ENCODE results near the gene DOCK1. TPM values are rescaled to one million over a fixed set of nuclear protein-coding genes. Genes with fewer than 3 reads are reported as not detected.

DOCK1 gene
- total RNA-seq, 2 donors from 2014 or later, result 46.7 to 50.8 TPM

DNA sequence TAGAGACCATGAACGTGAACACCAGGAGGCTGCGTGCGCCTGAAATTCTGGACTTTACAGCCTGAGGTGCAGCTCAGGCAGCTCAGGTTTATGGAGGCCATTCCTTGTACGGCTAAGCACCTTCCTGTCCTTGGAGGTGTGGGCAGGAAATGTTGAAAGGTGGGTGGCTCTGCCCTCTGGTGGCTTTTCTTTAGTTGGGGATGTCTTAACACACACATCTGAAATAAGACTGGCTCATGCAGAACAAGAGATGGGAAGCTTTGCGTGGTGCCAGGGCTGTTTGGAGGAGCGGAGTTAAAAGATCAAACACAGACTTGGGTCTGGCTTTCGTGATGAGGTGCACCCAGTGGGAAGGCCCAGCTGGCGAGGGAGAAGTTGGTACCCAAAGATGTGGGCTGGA lies 64.1 kb downstream of the DOCK1 start:
- intact Hi-C loops (cut with DNase I), result no loop called here
- no peak for DNase-seq (ENCODE audit: low spot score)

DNA sequence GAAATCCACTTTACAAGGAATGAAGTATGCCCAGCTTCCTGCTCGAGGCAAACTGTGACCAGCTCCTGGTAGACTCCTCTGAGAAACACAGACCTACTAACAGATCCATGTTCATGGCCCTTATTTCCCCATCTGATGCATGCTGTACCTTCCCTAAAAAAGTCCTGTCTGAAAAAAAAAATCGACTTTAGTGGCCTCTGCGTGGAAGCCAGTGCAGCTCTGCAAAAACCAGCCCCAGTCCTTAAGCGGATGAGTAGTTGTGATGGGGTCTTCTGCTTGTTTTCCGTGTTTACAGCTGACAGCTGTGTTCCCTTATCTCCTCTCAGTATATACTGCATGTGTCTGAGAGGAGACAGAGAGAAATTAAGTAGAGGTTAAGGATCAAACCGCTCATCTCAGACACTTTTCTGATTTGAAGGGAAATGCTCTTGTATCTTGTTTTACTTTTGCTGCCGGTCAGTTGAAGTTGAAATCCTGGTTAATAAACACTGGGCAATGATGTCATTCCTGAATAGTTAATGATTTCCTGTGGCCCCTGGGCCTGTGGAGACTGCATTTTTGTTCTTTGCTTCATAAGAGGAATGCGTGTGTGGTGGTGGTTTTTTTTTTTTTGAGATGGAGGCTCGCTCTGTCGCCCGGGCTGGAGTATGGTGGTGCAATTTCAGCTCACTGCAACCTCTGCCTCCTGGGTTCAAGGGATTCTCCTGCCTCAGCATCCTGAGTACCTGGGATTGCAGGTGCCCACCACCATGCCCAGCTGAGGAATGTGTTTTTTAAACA lies 67.6 kb downstream of the DOCK1 start:
- DNase-seq (ENCODE audit: low spot score), result no peak
- intact Hi-C loops (cut with DNase I), result no loop called here

DNA sequence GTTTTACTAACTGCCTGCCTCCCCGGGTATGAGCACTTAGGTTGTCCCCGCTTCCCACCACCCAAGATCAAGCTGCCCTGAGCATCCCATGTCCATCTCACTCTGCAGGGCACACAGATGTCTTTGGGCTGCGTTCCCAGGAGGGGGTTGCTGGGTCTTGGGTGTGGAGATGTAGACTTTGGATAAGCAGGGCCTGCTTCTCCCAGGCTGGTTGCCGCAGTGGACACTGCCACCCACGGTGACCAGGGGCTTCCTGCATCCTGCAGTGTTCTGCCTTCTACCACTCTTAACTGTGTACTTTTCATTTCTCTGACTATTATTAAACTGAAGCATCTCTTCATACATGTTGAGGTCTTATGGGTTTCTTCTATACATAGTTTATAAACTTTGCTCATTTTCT lies 70.0 kb downstream of the DOCK1 start:
- DNase-seq (ENCODE audit: low spot score), result no peak
- intact Hi-C loops (cut with DNase I), result no loop called here

DNA sequence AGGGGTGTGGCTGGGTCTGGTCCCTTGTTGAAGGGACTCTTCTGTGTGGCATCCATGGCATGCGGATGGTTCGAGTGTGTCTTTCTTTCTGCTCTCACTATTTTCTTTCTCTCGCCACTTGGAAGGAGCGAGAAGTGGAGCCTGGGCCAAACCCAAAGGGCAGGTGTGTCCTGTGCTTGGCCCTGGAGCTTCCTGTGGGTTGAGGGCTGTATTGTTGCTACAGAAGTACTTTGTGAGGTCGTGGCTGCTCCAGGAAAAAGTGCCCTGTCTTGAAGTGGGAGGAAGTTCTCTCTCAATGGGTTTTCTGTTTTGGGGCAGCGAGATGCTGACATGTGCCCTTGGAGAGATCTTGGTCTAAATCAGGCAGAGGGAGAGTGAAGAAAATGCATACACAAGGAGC lies 72.0 kb downstream of the DOCK1 start:
- no peak for DNase-seq (ENCODE audit: low spot score)
- intact Hi-C loops (cut with DNase I), result no loop called here

DNA sequence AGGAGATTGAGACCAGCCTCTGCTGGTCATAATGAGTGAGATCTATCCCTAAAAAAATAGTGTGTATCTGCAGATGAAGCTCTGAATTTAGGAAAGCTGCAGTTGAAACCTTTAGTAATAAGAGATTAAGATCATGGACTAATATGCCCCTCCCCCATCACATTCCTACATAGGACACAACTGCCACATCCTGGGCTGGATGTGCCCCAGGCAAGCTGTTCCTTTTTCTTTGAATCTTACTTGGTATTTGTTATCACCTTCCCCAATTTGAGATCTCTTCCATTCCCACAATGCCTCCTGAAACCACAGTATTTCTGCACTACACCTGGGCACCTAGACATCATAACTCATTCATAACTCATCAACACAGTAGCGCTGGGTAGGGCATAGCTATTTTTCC lies 74.1 kb downstream of the DOCK1 start:
- intact Hi-C loops (cut with DNase I), result no loop called here
- no peak for DNase-seq (ENCODE audit: low spot score)

DNA sequence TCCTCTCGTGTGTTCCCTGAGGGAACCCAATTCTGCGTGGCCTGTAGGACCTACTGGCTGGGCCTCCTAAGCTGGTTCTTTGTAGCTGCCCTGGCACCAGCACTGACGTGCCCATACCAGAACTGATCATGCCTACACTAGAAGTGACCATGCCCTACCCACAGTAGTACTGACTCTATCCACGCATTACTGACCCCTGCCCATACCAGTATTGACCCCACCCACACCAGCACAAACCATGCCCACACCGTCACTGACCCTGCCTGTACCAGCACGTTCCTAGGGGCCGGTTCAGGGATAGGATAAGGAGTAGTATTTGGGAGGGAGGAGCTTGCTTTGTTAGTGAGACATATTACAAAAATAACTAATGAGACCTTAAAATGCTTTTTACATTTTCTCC lies 88.0 kb downstream of the DOCK1 start:
- no peak for DNase-seq (ENCODE audit: low spot score)
- intact Hi-C loops (cut with DNase I), result no loop called here

DNA sequence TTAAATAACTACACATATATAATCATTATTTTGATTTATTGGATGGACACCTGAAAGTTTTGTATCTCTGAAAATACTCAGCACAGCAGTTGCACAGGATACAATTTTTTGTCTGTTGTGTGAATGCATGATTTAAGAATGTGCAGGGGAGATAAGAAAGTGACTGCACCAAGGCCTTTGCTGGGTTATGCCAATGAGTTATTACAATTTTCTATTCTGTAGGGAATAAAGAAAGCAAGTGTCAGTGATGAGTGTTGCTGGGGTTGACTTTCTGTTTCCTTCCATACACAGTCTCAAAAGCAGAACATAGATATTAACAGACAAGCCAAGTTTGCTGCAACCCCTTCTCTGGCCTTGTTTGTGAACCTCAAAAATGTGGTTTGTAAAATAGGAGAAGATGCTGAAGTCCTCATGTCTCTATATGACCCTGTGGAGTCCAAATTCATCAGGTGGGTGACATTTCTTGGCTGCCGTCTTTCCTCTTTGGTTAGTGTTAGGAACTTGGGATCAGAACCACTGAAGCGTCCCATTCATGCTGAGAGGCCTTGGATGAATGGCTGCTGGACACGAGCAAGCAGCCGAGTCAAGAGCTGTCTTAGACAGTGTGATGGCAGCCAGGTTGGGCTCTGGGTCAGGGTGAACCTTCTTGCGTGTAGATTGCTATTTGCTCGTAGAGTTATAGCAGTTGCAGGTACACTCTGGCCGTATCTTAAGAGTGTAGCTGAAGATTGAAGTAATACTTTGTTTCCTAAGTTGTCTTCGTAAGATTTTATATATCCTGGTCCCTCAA lies 92.8 kb downstream of the DOCK1 start:
- intact Hi-C loops (cut with DNase I), result no loop called here
- no peak for DNase-seq (ENCODE audit: low spot score)

DNA sequence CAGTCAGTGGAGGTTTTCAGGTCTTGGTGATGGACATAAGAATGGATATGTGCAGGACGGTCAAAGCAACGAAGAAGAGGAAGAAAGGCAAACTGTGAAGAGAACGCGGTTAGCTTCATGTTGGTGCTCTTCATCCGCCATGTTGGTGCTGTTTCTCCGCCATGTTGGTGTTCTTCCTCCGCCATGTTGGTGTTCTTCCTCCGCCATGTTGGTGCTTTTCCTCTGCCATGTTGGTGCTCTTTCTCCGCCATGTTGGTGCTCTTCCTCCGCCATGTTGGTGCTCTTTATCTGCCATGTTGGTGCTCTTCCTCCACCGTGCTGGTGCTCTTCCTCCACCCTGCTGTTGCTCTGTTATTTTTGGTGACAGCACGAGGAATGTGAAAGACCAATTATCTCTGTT lies 95.4 kb downstream of the DOCK1 start:
- intact Hi-C loops (cut with DNase I), result no loop called here
- DNase-seq (ENCODE audit: low spot score), result no peak

DNA sequence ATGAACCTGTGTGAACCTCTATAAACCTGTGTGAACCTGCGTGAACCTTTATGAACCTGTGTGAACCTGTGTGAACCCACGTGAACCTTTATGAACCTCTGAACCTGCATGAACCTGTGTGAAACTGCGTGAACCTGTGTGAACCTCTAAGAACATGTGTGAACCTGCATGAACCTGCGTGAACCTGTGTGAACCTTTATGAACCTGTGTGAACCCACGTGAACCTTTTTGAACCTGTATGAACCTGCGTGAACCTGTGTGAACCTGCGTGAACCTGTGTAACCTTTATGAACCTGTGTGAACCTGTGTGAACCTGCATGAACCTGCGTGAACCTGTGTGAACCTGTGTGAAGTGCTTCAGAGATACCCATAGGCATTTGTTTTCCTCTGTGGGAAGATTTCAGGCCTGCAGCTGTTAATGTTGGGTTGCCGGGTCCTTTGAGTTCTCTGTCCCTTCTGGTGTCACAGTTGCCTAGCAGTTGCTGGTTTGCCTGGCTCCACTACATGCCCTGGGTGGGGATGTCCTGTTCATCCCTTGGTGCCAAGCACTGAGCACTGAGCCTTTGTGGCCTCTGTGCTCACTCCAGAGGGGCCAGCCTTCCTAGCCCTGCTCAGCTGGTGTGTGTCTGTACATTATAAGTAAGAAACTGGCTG lies 97.9 kb downstream of the DOCK1 start:
- intact Hi-C loops (cut with DNase I), result no loop called here
- DNase-seq (ENCODE audit: low spot score), result no peak

DNA sequence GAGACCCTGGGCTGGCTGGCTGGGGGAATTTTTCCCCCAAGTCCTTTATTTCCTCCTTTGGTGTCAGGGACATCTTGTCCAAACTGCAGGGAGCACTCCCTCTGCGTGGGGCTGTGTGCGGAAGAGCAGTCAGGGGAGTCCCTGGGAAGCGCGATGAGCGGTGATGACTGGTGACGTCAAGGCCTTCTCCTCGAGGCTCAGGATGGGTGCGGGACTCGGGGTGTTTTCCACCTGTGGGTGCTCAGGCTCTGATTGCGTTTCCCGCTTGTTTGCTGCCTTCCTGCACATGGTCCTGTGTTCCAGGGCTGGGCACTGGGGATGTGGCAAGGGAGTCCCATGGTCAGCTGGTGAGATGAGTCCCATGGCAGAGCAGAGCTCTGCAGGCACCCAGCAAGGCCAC lies 101.2 kb downstream of the DOCK1 start:
- DNase-seq (ENCODE audit: low spot score), result no peak
- intact Hi-C loops (cut with DNase I), result no loop called here

DNA sequence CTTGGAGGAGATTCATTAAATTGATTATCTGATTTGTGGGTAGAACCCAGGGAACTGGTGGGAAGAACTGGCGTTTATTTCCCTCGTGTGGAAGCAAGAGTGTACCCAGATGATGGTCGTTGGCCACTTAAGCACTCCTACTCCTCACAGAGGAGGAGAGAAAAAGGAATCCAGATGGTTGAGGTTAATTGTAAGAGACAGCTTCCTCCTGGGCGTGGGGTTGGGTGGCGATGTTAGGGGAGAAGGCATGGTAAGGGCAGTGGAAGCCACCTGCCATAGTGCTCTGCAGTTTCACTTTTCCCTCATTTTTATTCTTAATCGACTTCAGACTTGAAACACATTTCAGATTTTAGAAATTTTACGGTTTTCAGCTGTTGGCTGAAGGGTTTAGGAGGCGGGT lies 104.1 kb downstream of the DOCK1 start:
- intact Hi-C loops (cut with DNase I), result no loop called here
- no peak for DNase-seq (ENCODE audit: low spot score)

DNA sequence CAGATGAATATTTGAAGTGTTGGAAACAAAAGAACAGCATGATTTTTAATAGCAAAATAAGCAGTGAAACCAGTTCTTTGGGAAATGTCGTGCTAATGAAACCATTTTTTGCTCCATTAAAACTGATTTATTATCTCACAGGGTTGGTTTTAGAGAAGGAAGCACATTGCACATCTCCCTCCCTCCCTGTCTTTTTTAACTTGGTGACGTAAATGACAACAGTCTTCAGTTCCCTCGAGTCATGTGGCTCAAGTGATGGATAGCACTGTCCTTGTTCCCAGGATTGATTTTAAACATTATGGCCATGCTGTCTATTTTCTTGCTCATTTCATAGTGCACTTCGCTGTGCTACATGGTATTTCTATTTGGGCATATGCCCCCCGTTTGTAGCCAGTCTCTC lies 105.9 kb downstream of the DOCK1 start:
- DNase-seq (ENCODE audit: low spot score), result no peak
- intact Hi-C loops (cut with DNase I), result loop anchor here in 1 of 2 donors (10.0 kb wide), 1 partner anchor 106 kb away; the partner anchor contains the start of gene DOCK1

DNA sequence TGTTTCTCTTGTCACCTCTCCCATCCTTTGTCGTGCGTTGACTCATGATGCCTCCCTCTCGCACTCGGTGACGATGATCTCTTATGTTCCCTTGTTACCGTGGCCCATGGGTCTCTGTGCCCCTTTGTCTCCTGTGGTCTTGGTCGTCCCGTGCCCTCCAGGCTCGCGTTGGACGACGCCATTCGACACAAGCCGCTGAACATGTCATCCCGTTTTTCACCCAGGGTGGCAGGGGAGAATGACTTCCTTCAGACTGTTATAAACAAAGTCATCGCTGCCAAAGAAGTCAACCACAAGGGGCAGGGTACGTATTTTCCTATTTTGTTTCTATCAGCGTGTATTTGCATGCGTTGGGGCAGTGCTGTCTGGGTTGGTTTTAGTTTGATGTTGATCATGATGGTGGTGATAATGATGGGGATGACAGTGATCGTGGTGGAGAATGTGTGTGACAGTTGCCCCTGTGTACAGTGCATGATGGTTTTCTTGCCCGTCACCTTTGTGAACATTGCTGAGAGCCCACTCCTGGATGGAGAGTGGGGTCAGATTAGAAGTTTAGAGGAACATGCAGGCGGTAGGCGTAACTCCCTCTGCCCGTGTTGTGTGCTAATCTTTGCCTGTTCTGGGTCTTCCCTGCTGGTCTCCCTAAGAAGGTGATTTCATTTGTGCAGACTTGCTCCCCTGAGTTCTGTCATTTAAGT lies 107.0 kb downstream of the DOCK1 start:
- no peak for DNase-seq (ENCODE audit: low spot score)
- intact Hi-C loops (cut with DNase I), result loop anchor here in 1 of 2 donors (10.0 kb wide), 1 partner anchor 107 kb away; the partner anchor contains the start of gene DOCK1

DNA sequence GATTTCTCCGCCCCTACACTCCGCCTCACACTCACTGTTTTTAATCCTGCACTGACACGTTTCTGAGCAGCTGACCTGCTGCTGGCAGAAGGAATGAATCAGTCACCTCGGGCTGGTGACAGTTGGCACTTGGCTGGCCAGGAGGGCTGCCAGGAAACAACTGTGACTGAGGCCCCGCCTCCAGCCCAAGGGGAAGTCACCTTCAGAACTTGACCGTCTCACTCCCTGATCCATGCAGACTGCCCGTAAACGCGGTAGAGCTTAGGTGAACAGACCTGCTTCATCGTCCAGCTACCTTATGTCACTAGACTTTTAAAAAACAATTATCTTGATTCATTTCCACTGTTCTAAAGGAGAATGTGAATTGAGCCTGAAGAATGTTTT lies 107.5 kb downstream of the DOCK1 start:
- no peak for DNase-seq (ENCODE audit: low spot score)
- intact Hi-C loops (cut with DNase I), result loop anchor here in 1 of 2 donors (10.0 kb wide), 1 partner anchor 108 kb away; the partner anchor contains the start of gene DOCK1

DNA sequence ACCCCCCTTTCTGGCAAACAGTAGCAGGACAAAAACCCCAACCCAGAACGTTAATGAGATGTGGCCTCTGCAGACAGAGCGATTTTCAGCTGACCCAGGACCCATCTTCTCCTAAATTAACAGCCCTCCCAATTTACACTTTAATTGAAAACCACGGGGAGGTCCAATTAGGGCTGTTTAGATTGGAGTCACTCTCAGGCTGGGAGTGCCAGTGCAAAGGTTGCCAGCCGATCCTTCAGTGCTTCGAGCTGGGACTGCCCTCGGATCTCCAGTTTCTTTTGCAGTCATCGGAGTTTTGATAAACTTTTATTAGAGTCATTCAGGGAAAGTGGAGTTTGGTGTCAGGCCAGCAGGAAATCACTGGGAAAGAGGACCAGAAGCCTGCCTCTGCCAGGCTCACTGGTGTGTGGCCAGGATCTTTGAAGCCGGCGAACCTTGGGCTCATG lies 108.0 kb downstream of the DOCK1 start:
- intact Hi-C loops (cut with DNase I), result loop anchor here in 1 of 2 donors (10.0 kb wide), 1 partner anchor 108 kb away; the partner anchor contains the start of gene DOCK1
- DNase-seq (ENCODE audit: low spot score), result no peak

DNA sequence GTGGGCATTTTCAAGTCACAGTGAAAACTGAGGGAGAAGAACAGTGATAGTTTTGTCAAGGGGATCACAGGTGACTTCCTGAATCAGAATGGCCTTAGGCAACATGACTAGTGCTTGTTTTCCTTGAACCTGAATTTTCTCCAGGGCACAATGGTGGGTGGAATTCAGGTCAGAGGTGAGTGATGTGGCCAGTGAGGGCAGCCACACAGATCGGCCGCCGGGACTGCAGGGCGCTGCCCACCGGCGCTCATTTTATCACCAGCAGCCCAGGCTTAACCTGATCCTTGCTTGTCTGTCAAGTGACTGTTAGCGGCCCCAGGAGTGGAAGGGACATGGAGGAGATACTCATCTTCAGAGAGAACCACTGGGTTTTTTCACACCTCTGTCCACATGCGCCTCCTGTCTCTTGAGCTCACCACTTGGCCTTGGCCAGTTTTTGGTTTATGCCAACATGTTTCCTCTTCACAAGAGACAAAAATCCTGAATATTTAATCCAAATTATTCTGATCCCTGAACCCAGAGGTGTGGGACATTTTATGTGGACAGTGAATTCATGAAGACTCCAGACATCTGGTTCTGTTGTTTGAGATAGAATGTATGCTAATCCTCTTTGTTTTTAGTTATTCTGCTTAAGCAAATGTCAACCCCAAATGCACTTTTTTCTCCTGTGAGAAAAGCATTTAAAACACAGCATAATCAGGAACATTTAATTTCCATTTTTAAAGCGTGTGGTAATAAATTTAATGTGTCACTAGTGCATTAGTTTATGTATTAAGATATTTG lies 108.7 kb downstream of the DOCK1 start:
- no peak for DNase-seq (ENCODE audit: low spot score)
- intact Hi-C loops (cut with DNase I), result loop anchor here in 1 of 2 donors (10.0 kb wide), 1 partner anchor 109 kb away; the partner anchor contains the start of gene DOCK1

DNA sequence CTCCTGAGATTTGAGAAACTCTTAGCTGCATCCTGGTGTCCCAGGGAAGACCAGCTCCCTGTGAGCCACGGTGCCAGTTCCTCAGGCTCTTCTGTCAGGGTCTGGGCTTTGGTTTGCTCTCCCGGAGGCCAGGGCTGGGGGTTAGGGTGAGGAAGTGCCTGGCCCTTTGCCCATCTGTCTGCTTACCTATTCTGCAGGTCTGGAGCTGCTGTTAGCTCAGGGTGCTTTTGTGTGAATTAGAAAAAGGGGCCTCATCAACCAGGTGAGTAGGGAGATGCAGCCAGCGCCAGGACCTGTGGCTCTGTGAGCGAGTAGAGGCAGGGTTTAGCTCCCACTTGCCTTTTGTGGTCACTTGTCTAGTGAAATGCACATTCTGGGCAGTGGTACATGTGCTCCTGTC lies 109.4 kb downstream of the DOCK1 start:
- DNase-seq (ENCODE audit: low spot score), result no peak
- intact Hi-C loops (cut with DNase I), result loop anchor here in 1 of 2 donors (10.0 kb wide), 1 partner anchor 110 kb away; the partner anchor contains the start of gene DOCK1

DNA sequence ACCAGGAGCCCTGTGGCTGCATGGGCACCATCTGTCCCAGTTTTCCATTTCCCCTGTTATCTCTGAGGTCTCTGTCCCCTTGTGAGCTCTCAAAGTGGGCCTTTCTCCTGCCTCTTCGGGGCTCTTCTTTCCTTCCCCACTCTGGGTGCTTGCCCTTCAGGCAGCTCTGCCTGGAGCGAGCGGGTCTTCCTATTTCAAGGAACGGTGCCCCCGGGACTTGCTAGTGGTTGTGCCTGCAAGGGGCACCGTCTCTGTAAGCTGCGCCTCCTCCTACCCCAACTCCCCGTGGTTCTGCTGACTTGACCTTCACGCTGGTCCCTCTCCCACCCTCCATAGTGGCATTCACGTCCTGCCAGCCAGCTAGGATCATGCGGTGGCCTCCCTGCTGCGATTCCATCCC lies 110.1 kb downstream of the DOCK1 start:
- intact Hi-C loops (cut with DNase I), result loop anchor here in 1 of 2 donors (10.0 kb wide), 1 partner anchor 111 kb away; the partner anchor contains the start of gene DOCK1
- no peak for DNase-seq (ENCODE audit: low spot score)
